Stimulated activated CD8-positive, alpha-beta memory T cell treated with anti-CD3 and anti-CD28 coated beads, Interleukin-12 subunit alpha, Interleukin-12 subunit beta, amount 100 ng/mL, for 24 hours (primary cell): ENCODE results near the gene DAB2IP.

Experiments used
- DNase-seq: peaks from one replicate; pipeline ENCODE4 v3.0.0-alpha.2; 2020; ENCODE audit errors: extremely low read depth

The DAB2IP gene

GRCh38 chr9:121744687-121745395, 93.4 kb downstream of the DAB2IP start:
- no peak for DNase-seq

- no peak for DNase-seq
Observed at GRCh38 chr9:121745396-121745695, 93.9 kb downstream of the DAB2IP start.

- DNase-seq = no peak
Observed at GRCh38 chr9:121746411-121746810, 95.0 kb downstream of the DAB2IP start.

GRCh38 chr9:121746866-121747265, 95.4 kb downstream of the DAB2IP start:
- DNase-seq = no peak

GRCh38 chr9:121748074-121748473, 96.6 kb downstream of the DAB2IP start:
- no peak for DNase-seq

- DNase-seq = no peak
Observed at GRCh38 chr9:121748727-121749423, 97.4 kb downstream of the DAB2IP start.

- no peak for DNase-seq
Observed at GRCh38 chr9:121749614-121750013, 98.2 kb downstream of the DAB2IP start.

- DNase-seq = no peak
Observed at GRCh38 chr9:121750259-121750714, 98.9 kb downstream of the DAB2IP start.

GRCh38 chr9:121750715-121751623, 99.5 kb downstream of the DAB2IP start:
- no peak for DNase-seq

- DNase-seq = no peak
Observed at GRCh38 chr9:121751686-121752445, 100.4 kb downstream of the DAB2IP start.

GRCh38 chr9:121752929-121753328, 101.5 kb downstream of the DAB2IP start:
- DNase-seq = no peak

GRCh38 chr9:121753802-121754654, 102.6 kb downstream of the DAB2IP start:
- DNase-seq = no peak

- no peak for DNase-seq
Observed at GRCh38 chr9:121754655-121755436, 103.4 kb downstream of the DAB2IP start.

- DNase-seq = no peak
Observed at GRCh38 chr9:121755581-121755980, 104.1 kb downstream of the DAB2IP start.

- DNase-seq = no peak
Observed at GRCh38 chr9:121756474-121757280, 105.2 kb downstream of the DAB2IP start.

- no peak for DNase-seq
Observed at GRCh38 chr9:121757281-121757585, 105.8 kb downstream of the DAB2IP start.

GRCh38 chr9:121758693-121759092, 107.3 kb downstream of the DAB2IP start:
- no peak for DNase-seq

GRCh38 chr9:121759996-121760395, 108.6 kb downstream of the DAB2IP start:
- DNase-seq = no peak

GRCh38 chr9:121760571-121760970, 109.1 kb downstream of the DAB2IP start:
- no peak for DNase-seq
